OCI-LY7 (cell line): ENCODE measurements around the gene ENG. TPM values are rescaled to one million over a fixed set of nuclear protein-coding genes. Genes with fewer than 3 reads are reported as not detected.

ENCODE experiments used
- BruUV-seq: library from RNA; stranded (reverse); fragments of 400-500 nt; replicated peaks from 2 replicates; lab custom pipeline; 2021; lab: Mats Ljungman, UMichigan
- CTCF ChIA-PET: fragments of 300-600 bp; sonication (Branson Sonifier 250); formaldehyde crosslinking; loops from one replicate; lab custom pipeline; 2022; ENCODE audit warnings: antibody characterized with exemption; ENCODE audit not compliant: unreplicated experiment; lab: Charles Lee
- POLR2A ChIA-PET: fragments of 300-600 bp; sonication (Branson Sonifier 250); formaldehyde crosslinking; loops from one replicate; lab custom pipeline; 2022; ENCODE audit warnings: antibody characterized with exemption; lab: Charles Lee
- DNase-seq: peaks from one replicate; pipeline ENCODE4 v3.0.0-alpha.2; 2015; ENCODE audit warnings: low spot score
- H2AFZ ChIP-seq: fragments of 200-600 bp; sonication (generic), shearing (Covaris generic); 2 replicates; pipeline ENCODE4 v1.6.1; 2014; ENCODE audit warnings: mild to moderate bottlenecking, antibody characterized with exemption, low read length, moderate library complexity
- H3K27ac ChIP-seq: fragments of 200-600 bp; sonication (generic); 2 replicates; pipeline ENCODE4 v1.5.1; 2014; ENCODE audit warnings: mixed run types, low read depth, mild to moderate bottlenecking, moderate library complexity, low read length, inconsistent platforms; ENCODE audit not compliant: poor library complexity, severe bottlenecking
- H3K36me3 ChIP-seq: fragments of 200-600 bp; sonication (generic); 2 replicates; pipeline ENCODE4 v1.6.1; 2014; ENCODE audit warnings: mild to moderate bottlenecking, antibody characterized with exemption, low read length, moderate library complexity, mixed read lengths; ENCODE audit not compliant: insufficient read depth
- H3K4me1 ChIP-seq: fragments of 200-600 bp; sonication (generic); 2 replicates; pipeline ENCODE4 v1.5.1; 2014; ENCODE audit warnings: mild to moderate bottlenecking, low read length; ENCODE audit not compliant: insufficient read depth, poor library complexity, severe bottlenecking
- H3K4me2 ChIP-seq: fragments of 200-600 bp; sonication (generic); 2 replicates; pipeline ENCODE4 v1.6.1; 2014; ENCODE audit warnings: mild to moderate bottlenecking, low read length
- H3K4me3 ChIP-seq: fragments of 200-600 bp; sonication (generic); 2 replicates; pipeline ENCODE4 v1.5.1; 2014; ENCODE audit warnings: mild to moderate bottlenecking, low read depth, low read length; ENCODE audit not compliant: poor library complexity, severe bottlenecking
- H3K79me2 ChIP-seq: fragments of 200-600 bp; sonication (generic); 2 replicates; pipeline ENCODE4 v1.6.1; 2016; ENCODE audit warnings: low read depth, mild to moderate bottlenecking, low read length, moderate library complexity, mixed read lengths; ENCODE audit not compliant: insufficient read depth
- H3K9me2 ChIP-seq: fragments of 200-600 bp; sonication (generic); 2 replicates; pipeline ENCODE4 v1.6.1; 2016; ENCODE audit warnings: mild to moderate bottlenecking, low read length, mixed read lengths; ENCODE audit not compliant: insufficient read depth
- H3K9me3 ChIP-seq: fragments of 200-600 bp; sonication (generic); 2 replicates; pipeline ENCODE4 v1.6.1; 2014; ENCODE audit warnings: mild to moderate bottlenecking, mixed run types, low read length, mixed read lengths
- H4K20me1 ChIP-seq: fragments of 200-600 bp; sonication (generic); 2 replicates; pipeline ENCODE4 v1.6.1; 2014; ENCODE audit warnings: mild to moderate bottlenecking, antibody characterized with exemption, low read length, moderate library complexity, mixed read lengths; ENCODE audit not compliant: insufficient read depth
- EZH2phosphoT487 ChIP-seq: fragments of 200-600 bp; sonication (generic); IDR thresholded peaks from 2 replicates; pipeline ENCODE4 v1.6.1; 2018; ENCODE audit warnings: low read depth, borderline replicate concordance, mild to moderate bottlenecking, mixed run types, antibody characterized with exemption, low read length, moderate library complexity, mixed read lengths
- intact Hi-C: fragments of 100-400 bp; cut with micrococcal nuclease; formaldehyde crosslinking; loops from one replicate; pipeline ENCODE4 v1.10.0; 2022; ENCODE audit not compliant: unreplicated experiment
- total RNA-seq, 2 experiments: library from RNA; depleted of rRNA in 1 of 2; stranded (reverse); fragments of >200 nt in 1 of 2; shearing (Covaris generic) in 1 of 2; gene quantifications; 2 replicates each; pipeline ENCODE4 v1.2.3, GENCODE V29; 2014 to 2022
- TF ChIP-seq, protein P1 (sequence below): fragments of 200-600 bp; sonication (generic); conservative IDR thresholded peaks from 2 replicates; pipeline ENCODE4 v1.5.1; 2014; ENCODE audit warnings: mild to moderate bottlenecking, antibody characterized with exemption, low read length, moderate library complexity, mixed read lengths

ENG gene
- total RNA-seq, 2 experiments from 2014 or later = not detected

DNA sequence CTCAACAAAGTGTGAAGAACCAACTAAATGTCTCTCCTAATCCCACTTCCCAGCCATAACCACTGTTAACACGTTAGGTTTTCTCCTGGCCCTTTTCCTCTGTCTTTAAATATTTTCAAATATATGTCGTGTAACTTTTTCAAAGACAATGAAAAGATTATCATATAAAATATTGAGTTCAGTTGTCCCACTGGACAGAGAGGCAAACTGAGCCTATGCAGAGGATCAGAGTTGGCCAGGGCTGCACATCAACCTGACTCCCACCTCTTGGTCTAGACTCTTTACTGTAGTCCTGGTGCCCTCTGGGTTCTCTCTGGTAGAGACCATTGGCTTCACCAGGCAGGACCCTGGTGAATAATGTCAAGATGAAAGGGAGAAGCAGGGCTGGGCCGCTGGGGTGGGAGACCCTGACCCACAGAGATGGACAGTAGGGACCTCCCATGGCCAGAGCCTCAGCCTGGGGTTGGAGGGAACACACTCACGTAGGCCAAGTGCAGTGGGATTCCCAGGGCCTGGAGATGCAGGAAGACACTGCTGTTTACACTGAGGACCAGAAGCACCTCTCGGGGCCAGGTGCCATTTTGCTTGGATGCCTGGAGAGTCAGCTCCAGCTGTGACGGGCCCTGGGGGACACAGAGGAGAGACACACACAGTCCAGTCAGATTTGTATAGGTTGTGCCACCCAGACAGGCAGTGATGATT lies 25.1 kb downstream of the ENG start:
- H3K4me2 ChIP-seq = no peak overlapping the region
- TF ChIP-seq EZH2phosphoT487 = no peak
- TF ChIP-seq, protein P1, sequence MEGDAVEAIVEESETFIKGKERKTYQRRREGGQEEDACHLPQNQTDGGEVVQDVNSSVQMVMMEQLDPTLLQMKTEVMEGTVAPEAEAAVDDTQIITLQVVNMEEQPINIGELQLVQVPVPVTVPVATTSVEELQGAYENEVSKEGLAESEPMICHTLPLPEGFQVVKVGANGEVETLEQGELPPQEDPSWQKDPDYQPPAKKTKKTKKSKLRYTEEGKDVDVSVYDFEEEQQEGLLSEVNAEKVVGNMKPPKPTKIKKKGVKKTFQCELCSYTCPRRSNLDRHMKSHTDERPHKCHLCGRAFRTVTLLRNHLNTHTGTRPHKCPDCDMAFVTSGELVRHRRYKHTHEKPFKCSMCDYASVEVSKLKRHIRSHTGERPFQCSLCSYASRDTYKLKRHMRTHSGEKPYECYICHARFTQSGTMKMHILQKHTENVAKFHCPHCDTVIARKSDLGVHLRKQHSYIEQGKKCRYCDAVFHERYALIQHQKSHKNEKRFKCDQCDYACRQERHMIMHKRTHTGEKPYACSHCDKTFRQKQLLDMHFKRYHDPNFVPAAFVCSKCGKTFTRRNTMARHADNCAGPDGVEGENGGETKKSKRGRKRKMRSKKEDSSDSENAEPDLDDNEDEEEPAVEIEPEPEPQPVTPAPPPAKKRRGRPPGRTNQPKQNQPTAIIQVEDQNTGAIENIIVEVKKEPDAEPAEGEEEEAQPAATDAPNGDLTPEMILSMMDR = no peak
- no peaks in the 10 kb centered on the region for H3K9me3 ChIP-seq
- no peaks in the 10 kb centered on the region for H3K4me1 ChIP-seq
- no peaks in the 10 kb centered on the region for H3K9me2 ChIP-seq
- no peak overlapping the region for H2AFZ ChIP-seq
- H3K4me3 ChIP-seq = no peak overlapping the region
- BruUV-seq = no TSS peak
- DNase-seq = no peak
- H3K79me2 ChIP-seq = no peaks in the 10 kb centered on the region
- intact Hi-C loops = no loop called here
- H4K20me1 ChIP-seq = no peaks in the 10 kb centered on the region
- ChIA-PET CTCF (no interaction called here), POLR2A (no interaction called here)
- H3K36me3 ChIP-seq = no peaks in the 10 kb centered on the region
- H3K27ac ChIP-seq = no peak overlapping the region

DNA sequence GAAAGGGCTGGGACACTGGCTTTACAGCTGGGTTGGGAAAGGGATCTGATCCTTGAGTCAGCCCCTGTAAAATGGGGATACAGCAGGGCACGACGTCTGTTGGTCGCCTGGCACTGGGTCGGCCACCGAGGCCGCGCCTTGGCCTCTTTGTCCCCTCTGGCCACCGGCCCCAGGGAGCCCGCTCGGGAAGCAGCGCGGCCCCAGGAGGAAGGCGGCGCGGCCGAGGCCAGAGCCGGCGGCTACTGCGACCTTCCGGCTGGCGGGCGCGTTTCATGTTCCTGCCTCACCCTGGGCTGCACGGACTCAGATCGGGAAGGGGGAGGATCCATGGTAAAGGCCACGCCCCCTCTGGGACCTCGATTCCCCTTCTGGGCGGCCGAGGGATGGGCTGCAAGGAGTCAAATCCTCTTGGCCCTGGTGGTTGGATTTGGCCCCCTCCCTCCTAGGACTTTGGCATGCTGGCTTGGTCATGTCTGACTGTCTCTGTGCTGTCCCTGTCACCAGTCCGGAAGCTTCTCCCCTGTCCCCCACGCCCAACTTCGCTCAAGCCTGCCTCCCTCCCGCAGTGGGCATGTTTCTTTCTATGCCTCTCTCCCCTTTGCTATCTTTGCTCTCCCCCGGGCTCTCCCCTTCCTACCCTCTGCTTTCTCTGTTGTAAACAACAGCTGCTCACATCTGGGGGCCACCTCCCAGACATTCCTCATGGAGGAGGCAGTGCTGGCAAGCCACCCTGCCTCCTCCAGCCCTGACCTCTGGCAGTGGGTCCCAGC lies 26.0 kb downstream of the ENG start:
- Histone ChIP-seq H3K9me2 (no peaks in the 10 kb centered on the region), H3K9me3 (no peaks in the 10 kb centered on the region), H3K27ac (no peak overlapping the region), H2AFZ (no peak overlapping the region), H3K4me1 (no peaks in the 10 kb centered on the region), H3K36me3 (no peaks in the 10 kb centered on the region), H3K4me3 (no peak overlapping the region), H3K79me2 (no peaks in the 10 kb centered on the region), H3K4me2 (no peak overlapping the region), H4K20me1 (no peaks in the 10 kb centered on the region)
- ChIA-PET CTCF (no interaction called here), POLR2A (interaction anchor here (0.6 kb wide), 1 partner anchor 16 kb away, joined by 3 read pairs; no protein-coding TSS in a partner anchor)
- no peak for TF ChIP-seq EZH2phosphoT487
- TF ChIP-seq, protein P1 = no peak
- BruUV-seq = no TSS peak
- DNase-seq = no peak
- intact Hi-C loops = no loop called here
